Stimulated activated CD4-positive, alpha-beta T cell treated with anti-CD3 and anti-CD28 coated beads, Interleukin-1b, Interleukin-23, amount 100 ng/mL, for 4 hours (primary cell): Measurements from ENCODE around the gene PRPF19.

Experiments
- DNase-seq, 2 donors: peaks; one replicate each; pipeline ENCODE4 v3.0.0-alpha.2; 2020; ENCODE audit warnings: low read depth in 2 of 2

Gene PRPF19

DNA sequence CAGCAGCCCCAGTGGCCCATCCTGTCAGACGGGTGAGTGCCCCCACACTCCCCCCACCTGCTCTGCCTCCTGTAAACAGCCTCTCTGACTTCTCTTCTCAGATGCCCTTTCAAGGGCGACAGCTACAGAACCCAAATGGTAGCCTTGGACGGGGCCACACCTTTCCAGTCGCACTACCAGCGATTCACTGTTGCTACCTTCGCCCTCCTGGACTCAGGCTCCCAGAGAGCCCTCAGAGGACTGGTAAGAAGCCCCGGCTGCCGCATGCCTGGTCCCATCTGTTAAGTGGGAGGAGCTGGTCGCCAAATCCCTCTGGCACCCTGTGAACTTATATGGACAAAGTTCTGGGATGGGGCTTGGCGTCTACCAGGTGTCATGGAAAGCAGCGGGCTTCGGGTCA is 32.9 kb downstream of the PRPF19 start:
- no peak for DNase-seq

DNA sequence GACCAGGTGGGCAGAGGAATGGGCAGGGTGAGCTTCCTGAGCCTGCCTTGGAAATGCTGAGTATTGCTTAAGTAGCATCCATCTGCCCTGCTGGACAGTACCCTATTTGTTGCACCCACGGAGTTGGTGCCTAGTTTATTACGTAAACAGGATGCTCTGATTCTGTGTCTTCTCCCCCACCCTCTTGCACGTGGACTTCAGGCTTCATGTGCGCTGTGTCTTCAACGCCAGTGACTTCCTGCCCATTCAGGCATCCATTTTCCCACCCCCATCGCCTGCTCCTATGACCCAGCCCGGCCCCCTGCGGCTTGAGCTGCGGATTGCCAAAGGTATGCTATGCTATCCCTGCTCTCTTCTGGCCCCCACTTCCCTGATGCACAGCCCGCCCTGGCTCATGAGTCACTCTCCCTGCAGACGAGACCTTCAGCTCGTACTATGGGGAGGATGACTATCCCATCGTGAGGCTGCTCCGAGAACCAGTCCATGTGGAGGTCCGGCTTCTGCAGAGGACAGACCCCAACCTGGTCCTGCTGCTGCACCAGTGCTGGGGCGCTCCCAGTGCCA is 33.3 kb downstream of the PRPF19 start:
- DNase-seq: no peak

DNA sequence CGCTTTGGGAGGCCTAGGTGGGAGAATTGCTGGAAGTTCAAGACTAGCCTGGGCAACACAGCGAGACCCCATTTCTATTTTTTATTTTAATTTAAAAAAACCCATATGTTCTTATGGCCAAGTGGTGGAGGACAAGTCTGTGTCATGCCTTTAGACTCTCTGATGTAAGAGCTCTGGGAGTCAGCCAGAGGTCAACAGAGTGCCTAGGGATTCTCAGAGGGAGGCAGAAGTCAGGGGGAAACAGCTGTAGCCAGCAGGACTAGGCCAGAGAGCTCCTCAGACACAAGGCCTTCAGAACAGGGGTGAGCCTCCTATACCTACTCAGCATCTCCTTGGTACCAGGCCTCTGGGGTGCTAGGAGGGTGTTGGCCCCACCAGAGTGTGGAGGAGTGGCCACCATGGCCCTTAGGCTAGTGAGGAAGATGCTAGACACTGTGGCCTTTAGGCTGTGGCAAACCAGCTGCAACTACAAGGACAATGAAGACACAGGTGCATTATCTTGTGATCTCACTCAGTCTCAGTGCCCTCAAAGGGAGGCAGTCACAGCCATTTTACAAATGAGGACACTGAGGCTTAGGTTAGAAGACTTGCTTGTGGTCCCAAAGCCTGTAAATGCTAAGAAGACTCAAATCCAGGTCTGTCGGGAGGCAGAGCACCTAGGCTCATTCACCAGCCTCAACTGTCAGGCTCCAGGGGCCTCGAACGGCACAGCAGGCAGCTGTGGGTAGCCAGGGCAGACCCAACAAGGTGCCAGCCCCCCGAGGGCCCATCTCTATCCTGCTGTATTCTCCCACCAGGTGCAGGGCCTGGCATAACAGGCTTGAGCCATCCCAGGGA is 34.0 kb downstream of the PRPF19 start:
- no peak for DNase-seq

DNA sequence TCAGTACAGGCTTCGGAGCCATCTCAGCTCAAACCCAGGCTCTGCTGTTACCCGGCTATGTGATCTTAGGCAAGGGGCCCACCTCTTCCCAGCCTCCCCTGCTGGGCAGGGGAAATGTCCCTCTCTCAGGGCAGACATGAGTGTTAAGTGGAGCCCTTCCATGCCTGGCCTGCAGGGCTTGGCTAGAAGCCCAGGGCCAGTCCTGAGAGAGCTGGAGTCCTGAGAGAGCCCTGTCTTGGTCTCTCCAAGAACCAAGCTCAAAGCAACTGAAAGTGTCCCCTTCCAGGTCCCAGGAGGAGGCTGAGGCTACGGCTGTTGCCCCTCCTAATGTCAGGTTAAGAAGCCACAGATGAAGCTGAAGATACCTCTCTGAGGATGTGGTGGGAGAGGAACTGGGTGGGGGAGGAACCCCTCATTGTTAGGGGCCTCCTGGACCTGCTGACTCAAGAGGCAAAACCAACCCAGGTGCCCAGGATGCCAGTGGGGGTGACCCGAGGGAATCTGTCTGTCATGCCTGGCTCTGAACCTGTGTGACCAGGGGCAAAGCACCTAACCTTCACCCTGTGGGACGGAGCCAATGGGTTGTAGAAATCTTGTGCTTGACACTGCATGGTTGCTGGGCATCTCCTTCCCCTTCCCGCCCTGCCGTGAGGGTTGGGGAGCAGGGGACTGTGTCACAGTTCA is 34.9 kb downstream of the PRPF19 start:
- no peak for DNase-seq

DNA sequence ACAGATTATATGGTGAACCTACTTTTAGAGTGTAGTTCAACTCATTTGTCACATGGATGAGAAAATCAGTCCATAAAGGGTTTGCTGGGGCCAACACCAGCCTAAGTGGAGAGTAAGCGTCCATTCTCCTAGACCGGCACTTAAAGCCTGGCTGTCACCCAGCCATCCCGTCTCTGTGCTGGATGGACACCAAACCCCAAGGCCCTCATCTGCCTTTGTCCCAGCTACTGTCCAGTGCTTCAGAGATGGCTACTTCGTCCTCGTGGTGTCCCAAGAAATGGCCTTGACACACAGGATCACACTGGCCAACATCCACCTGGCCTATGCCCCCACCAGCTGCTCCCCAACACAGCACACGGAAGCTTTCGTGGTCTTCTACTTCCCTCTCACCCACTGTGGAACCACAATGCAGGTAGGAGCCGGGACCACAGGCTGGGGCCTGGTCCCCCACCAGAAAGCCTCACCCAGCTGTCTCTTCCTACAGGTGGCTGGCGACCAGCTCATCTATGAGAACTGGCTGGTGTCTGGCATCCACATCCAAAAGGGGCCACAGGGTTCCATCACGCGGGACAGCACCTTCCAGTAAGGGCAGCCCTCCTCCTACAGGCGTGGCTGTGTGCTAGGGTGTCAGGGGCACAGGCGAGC is 35.5 kb downstream of the PRPF19 start:
- DNase-seq: no peak

DNA sequence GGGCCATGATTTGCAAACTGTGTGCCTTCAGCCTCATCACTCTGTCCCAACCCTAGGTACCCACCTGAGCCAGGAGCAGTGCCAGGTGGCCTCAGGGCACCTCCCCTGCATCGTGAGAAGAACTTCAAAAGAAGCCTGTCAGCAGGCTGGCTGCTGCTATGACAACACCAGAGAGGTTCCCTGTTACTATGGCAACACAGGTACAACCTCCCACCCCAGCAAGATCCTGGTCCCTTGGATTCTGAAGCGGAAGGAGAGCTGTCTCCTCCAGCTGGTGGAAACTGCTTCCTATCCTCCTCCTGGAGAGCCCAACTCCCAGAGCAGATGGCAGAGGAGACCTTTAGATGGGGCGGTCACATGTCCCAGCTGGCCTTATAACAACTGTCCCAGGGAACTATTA is 36.1 kb downstream of the PRPF19 start:
- no peak for DNase-seq

DNA sequence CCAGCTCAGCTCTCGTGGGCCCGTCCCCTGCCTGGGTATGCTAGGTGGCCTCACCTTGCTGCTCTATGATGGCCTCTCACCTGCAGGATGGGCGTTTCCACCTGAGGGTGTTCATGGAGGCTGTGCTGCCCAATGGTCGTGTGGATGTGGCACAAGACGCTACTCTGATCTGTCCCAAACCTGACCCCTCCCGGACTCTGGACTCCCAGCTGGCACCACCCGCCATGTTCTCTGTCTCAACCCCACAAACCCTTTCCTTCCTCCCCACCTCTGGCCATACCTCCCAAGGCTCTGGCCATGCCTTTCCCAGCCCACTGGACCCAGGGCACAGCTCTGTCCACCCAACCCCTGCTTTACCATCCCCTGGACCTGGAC is 36.9 kb downstream of the PRPF19 start:
- no peak for DNase-seq

DNA sequence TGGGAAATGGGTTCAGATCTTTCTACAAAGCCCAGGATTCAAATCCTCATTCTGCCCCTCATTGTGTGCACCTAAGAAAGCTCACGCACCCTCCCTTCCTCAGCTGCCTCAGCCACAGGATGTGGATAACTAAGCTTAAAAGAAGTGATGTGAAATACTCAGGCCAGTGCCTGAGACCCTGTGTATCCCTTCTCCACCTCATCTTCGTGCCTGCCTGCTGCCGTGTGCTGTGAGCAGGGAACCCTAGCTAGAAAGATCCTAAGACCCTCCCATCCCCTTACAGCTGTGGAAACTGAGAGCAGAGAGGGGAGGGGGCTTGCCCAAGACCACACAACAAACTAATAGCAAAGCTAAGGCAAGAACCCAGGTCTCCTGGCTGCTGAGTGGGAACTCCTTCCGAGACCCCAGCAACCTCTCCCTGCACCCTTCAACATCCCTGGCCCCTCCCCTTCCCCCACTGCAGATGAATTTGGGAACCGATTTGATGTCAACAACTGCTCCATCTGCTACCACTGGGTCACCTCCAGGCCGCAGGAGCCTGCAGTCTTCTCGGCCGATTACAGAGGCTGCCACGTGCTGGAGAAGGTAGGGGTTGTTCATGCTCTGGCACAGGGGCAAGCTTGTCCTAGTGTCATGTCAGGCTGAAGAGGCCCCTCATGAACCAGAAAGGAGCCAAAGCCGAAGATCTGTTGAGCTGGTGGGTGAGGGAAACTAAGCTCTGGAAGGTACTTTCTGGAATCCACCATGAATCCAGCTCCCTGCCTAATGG is 37.5 kb downstream of the PRPF19 start:
- DNase-seq: no peak

DNA sequence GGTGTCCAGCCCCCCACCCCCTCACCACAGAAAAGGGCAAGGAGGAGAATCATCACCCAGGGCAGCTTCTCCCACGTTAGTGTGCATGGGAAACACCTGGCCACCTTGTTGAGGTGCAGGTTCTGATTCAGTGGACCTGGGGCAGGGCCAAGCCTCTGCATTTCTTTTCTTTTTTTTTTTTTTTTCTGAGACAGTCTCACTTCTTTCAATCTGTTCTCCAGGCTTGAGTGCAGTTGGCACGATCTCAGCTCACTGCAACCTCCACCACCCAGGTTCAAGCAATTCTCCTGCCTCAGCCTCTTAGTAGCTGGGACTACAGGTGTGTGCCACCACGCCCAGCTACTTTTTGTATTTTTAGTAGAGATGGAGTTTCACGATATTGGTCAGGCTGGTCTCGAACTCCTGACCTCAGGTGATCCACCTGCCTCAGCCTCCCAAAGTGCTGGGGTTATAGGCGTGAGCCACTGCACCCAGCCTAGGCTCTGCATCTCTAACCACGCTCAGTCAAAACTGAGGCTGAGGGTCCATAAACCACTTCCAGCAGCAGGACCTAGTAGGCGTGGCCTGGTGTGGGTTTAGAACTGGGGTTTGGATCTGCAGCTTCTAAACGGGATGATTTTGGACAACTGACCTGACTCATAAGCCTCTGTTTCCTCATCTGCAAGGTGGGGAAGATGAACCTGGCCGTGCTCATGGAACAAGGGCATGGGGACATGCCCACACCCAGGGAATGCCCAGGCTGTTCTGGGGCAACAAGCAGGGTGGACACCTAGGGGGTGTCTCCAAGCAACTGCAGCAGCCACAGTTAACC is 38.3 kb downstream of the PRPF19 start:
- DNase-seq: no peak

DNA sequence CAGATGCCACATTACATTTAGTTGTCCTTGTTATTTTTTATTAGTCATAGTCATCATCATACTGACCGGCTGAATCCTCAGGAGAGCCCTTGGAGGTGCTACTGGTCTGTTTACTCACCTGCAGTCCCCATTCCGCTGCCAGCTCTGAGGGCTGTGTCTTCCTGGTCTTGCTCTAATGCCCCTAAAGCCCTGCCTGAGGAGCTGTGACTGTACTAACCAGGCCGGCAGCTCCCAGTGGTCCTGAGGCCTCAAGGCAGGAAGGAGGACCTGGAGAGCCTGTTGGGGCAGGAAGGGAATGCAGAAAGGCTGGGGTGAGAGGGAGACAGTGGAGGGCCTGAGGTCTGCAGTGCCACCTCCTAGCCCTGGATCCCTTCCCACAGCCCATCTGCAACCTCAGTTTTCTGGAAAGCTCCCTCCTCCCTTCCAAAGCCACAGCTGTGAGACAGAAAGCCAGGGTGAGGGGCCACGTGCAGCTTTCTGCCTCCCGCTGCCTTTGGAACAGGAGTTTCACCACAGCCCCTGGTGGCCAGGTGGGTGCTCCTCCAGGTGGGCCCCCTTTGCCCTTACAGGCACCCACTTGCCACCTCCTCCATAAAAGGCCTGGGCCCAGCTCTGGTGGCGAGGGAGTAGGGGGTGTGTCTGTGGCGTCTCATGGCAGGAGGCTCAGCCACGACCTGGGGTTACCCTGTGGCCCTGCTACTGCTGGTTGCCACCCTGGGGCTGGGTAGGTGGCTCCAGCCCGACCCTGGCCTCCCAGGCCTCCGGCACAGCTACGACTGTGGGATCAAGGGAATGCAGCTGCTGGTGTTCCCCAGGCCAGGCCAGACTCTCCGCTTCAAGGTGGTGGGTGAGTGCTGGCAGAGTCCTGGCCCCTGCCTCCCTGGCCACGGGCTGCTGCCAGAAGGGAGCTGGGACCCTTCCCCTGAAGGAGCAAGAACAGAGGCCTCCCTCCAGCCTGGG is 39.2 kb downstream of the PRPF19 start, which contains the start of gene ZP1:
ZP1 (plus strand) TSS at position 632 of the 960 bp plus-strand sequence; CDS start at position 652, 20 bp downstream.
- DNase-seq: no peak

DNA sequence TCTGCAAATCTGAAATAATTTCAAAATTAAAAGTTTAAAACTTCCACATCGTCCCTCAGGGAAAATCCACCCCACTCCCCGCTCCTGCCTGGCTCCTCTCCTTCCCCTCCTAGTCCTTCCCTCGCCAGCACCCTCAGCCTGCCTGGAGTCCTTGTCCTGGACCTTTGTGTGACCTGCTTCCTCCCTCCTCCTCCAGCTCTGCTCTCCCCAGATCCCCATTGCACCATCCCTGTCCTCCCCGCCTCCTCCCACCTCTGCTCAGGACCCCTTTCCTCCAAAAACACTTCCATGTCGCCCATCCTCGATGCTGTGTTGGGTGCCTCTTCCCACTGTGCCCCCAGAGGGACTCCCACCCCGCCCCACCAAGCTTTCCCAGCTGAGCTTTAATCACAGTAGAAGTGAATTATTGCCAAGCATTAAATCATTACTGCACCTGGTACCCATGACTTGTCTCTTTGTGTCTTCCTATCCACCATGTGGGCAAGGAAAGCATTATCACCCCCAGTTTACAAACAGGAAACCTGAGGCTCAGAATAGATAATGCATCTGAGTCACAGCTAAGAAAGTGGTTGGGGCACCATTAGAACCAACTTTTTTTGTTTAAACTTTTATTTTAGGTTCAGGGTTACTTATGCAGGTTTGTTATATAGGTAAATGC is 41.4 kb downstream of the PRPF19 start:
- DNase-seq: no peak

DNA sequence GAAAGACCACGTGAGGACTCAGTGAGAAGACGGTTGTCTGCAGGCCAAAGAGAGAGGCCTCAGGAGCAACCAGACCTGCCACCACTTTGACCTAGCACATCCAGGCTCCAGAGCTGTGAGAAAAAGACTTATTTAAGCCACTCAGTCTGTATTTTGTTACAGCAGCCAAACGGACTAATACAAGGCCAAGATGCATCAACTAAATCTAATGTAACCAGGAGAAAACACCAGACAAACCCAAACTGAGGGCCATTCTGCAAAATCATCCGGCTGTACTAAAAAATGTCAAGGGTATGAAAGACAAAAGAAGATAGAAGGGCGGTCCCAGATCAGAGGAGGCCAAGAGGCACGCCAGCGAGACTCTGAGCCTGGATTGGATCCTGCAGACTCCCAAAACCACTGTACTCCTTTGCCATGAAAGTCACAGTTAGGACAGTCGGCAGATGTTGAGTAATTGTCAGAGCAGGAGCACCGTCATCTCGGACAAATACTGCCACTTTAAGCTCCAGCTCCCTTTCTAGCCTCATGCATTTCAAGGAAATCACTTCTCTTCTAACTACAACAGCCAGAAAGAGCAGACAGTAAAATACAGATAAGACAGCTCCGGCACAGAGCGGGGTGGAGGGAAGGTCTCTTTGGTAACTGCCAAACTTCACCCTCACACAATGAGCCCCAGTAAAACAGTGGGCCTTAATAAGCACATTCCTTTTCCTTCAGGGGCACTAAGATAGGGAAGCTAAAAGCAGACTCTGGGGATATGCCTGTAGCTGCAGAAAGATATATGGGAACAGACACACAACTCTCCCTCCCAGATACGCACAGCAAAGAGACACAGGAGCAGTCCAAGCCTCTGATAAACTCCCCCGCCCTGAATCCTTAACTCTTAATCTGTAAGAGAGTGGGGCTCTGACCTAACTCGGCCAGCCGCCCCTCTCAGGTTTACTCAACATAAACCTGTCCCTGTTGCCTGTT is 42.5 kb downstream of the PRPF19 start:
- DNase-seq: no peak

DNA sequence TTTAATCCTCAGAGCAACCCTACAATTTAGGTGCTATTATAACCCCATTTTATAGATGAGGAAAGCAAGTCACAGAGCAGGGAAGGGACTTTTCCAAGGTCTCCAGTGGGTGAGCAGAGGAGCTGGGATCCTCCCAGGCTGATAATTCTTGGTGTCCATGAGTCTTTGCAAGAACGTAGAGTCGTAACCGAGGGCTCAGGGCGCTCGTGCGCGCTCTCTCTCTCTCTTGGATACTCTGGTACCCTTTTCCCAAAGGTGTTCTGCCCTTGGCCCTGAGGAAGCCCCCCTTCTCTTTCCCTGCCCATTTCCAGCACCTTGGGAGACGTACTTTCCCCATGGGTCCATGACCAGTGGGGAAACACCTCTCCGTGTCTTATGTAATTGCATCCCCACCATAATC is 44.2 kb downstream of the PRPF19 start:
- no peak for DNase-seq

DNA sequence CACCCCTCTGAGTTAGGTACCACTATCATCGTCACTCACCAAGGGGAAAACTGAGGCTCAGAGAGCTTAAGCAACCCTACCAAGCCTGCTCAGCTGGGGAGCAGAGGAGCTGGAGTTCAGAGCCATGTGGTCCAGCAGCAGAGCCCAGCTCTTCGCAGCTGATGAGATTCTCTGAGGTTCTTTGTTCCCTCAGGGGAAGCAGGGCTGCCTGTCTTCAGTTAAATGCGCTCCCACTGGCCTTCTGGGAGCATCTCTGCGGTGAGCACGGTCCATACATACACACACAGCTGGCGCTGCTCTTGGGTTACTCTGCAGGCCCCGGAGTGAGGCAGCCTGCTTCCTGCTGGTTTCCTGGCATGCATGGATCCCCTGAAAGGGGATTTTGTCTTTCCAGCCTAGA is 45.4 kb downstream of the PRPF19 start:
- no peak for DNase-seq

DNA sequence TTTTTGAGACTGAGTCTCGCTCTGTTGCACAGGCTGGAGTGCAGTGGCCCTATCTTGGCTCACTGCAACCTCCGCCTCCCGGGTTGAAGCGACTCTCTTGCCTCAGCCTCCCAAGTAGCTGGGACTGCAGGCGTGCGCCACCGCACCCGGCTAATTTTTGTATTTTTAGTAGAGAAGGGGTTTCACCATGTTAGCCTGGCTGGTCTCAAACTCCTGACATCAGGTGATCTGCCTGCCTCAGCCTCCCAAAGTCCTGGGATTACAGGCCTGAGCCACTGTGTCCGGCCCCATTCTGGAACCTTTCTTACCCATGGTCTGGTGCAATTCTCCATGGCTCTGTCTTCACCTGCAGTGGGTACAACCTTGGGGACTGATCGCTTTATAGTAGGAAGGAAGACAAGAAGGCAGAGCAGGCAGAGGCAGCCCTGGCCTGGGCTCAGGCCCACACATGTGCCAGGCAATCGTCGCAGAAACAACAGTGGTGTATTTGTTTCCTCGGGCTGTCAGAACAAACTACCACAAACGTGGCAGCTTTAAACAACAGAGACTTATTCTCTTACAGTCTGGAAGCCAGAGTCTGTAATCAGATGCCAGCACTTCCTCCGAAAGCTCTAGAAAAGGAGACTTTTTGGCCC is 46.7 kb downstream of the PRPF19 start:
- no peak for DNase-seq

DNA sequence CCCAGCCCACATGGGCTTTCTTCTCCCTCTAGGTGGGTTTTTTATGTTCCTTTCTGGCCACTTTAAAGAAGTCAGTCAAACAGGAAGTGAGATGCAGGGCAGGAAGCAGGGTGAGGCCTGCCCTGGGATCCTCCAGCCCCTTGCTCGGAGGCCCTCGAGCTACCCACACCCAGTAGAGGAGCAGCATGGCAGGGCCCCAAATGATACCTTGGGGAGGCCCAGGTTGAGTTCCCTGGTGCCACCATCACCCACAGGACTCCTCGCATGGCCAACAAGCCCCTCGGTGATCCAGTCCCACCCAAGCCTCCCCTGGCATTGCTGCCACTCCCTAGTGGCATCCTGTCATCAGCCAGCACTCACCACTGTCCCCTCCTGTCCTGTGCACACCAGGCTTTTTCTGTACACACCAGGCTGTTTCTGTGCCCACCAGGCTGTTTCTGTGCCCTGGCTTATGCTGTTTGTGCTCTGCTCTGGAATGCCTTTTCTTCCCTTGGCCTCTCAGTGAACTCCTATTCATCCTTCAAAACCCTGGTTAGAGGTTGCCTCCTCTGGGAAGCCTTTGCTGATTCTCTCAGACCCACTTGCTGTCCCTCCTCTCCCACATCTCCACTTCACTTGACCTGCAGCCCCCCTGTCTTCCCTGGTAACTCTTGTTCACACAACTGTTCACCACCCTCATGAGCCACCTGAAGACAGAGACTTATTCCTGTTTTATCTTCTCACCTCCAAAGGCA is 47.5 kb downstream of the PRPF19 start:
- DNase-seq: no peak

DNA sequence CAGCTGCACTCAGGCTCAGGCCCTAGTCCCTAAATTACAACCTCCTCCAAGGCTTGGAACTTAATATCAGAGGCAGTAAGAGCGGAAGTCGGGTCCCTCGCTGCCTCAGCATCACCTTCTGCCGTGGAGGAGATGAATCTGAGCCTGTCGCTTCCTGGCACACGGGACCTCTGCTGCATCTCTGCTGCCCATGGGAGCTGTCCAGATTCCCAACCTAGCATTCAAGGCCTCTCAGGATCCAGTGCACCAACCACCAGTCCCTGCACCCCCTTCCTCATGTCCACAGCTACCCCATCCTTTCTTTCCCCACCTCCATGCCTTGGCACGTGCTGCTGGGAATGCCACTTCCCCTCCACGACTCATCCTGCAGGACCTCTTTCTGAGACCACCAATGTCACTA is 48.1 kb downstream of the PRPF19 start:
- DNase-seq: no peak
